AG09319 (cell line): ENCODE results near the gene PET100.

Experiments used
- DNase-seq: peaks from one replicate; pipeline ENCODE4 v3.0.0-alpha.2; 2010; ENCODE audit warnings: low read depth; ENCODE audit errors: extremely low read depth
- CTCF ChIP-seq: IDR thresholded peaks from 2 replicates; pipeline ENCODE4 v1.5.1; 2011; ENCODE audit warnings: low read depth, mild to moderate bottlenecking, inconsistent platforms, low read length, moderate library complexity

PET100 gene

DNA sequence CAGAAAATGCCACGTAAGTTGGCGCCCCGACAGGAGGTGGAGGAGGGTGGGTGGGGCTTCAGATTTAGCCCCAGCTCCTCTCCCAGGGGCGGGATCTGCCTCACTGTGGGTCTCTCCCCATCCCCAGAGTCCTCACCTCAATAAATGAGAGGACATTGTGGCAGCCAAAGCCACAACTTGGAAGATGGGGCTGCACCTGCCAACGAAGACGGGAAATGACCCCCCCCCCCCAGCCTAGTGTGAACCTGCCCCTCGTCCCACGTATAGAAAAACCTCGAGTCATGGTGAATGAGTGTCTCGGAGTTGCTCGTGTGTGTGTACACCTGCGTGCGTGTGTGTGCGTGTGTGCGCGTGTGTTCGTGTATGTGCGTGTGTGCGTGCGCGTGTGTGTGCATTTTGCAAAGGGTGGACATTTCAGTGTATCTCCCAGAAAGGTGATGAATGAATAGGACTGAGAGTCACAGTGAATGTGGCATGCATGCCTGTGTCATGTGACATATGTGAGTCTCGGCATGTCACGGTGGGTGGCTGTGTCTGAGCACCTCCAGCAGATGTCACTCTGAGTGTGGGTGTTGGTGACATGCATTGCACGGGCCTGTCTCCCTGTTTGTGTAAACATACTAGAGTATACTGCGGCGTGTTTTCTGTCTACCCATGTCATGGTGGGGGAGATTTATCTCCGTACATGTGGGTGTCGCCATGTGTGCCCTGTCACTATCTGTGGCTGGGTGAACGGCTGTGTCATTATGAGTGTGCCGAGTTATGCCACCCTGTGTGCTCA is 49.6 kb downstream of the PET100 start:
- no peak for TF ChIP-seq CTCF
- DNase-seq = no peak

GRCh38 chr19:7679771-7680605 is 50.4 kb downstream of the PET100 start:
- TF ChIP-seq CTCF = no peak
- DNase-seq = no peak

- DNase-seq = peak; percentile 42
- peak; percentile 43 for TF ChIP-seq CTCF
These were observed 51.2 kb downstream of the PET100 start, which contains the start of gene TRAPPC5 for GRCh38 chr19:7680606-7681339. Gene TRAPPC5, plus strand, starts transcription at chr19:7680833. Its CDS starts 1,421 bp downstream, at chr19:7682254.
